K562 (cell line): Measurements from ENCODE around the gene KIF14. TPM values are rescaled to one million over a fixed set of nuclear protein-coding genes. Genes with fewer than 3 reads are reported as not detected.

ENCODE experiments used
- ATAC-seq: fragments of 200-7000 bp; cut with Tn5 transposase; 3 replicates; pipeline ENCODE4 v1.9.1; 2020; ENCODE audit warnings: moderate library complexity
- BruUV-seq: library from RNA; stranded (reverse); fragments of 400-500 nt; replicated peaks from 2 replicates; lab custom pipeline; 2021; lab: Mats Ljungman, UMichigan
- CTCF ChIA-PET: fragments of 300-600 bp; formaldehyde crosslinking; extraction: SDS; loops from one replicate; lab custom pipeline; 2021; ENCODE audit warnings: low intra/inter-chr PET ratio; lab: Yijun Ruan, JAX
- POLR2A ChIA-PET: fragments of 300-600, 350-650 bp; sonication (Branson Sonifier 250); formaldehyde crosslinking; extraction: SDS; loops from one replicate; lab custom pipeline; 2021; ENCODE audit warnings: antibody characterized with exemption, inconsistent platforms; lab: Yijun Ruan, JAX
- DNase-seq, 4 experiments: peaks; one replicate each; pipeline versions ENCODE4 v3.0.0 to v3.0.0-alpha.2; 2011 to 2018; ENCODE audit warnings: low spot score in 3 of 4, mixed read lengths in 3 of 4; ENCODE audit errors: extremely low read depth in 1 of 4
- FAIRE-seq: peaks from 2 replicates; lab custom pipeline; 2011; peaks lifted over from hg19 to GRCh38; lab: Jason Lieb, UNC
- H2AFZ ChIP-seq: 2 replicates; pipeline ENCODE4 v1.6.0; 2011; ENCODE audit warnings: low read depth, low read length, control low read depth, inconsistent platforms
- H3K27ac ChIP-seq: fragments of 200-600 bp; 3 replicates; pipeline ENCODE4 v1.8.0; 2011; ENCODE audit warnings: low read depth, mild to moderate bottlenecking, control low read depth, inconsistent platforms, low read length, moderate library complexity, mixed read lengths; ENCODE audit errors: extremely low read depth
- H3K27me3 ChIP-seq, 2 experiments: fragments of 300-600 bp in 1 of 2; 2 replicates in 1 of 2; 3 replicates in 1 of 2; pipeline versions ENCODE4 v1.6.0 to v1.8.0; 2011; ENCODE audit warnings: inconsistent platforms in 2 of 2, low read length in 2 of 2, mild to moderate bottlenecking in 1 of 2, mixed read lengths in 1 of 2, moderate library complexity in 1 of 2; ENCODE audit not compliant: control insufficient read depth in 2 of 2, insufficient read depth in 2 of 2
- H3K36me3 ChIP-seq: fragments of 300-600 bp; 3 replicates; pipeline ENCODE4 v1.8.0; 2011; ENCODE audit warnings: mild to moderate bottlenecking, low read length, inconsistent platforms; ENCODE audit not compliant: control insufficient read depth, insufficient read depth
- H3K4me1 ChIP-seq, 2 experiments: fragments of 200-600 bp in 1 of 2; replicated peaks in 1 of 2; 2 replicates in 1 of 2; 3 replicates in 1 of 2; pipeline versions ENCODE4 v1.5.1 to v1.8.0; 2011; ENCODE audit warnings: inconsistent platforms in 2 of 2, low read length in 2 of 2, mild to moderate bottlenecking in 1 of 2, mixed read lengths in 1 of 2, moderate library complexity in 1 of 2; ENCODE audit not compliant: control insufficient read depth in 2 of 2, insufficient read depth in 2 of 2
- H3K4me2 ChIP-seq: 2 replicates; pipeline ENCODE4 v1.6.1; 2011; ENCODE audit warnings: low read length, control low read depth, inconsistent platforms, mixed read lengths; ENCODE audit not compliant: insufficient read depth
- H3K4me3 ChIP-seq: fragments of 200-600 bp; sonication (generic), shearing (Covaris generic); 2 replicates; pipeline ENCODE4 v1.5.1; 2016; ENCODE audit warnings: control low read depth, inconsistent platforms
- H3K79me2 ChIP-seq: fragments of 200-600 bp; 3 replicates; pipeline ENCODE4 v1.8.0; 2011; ENCODE audit warnings: low read length, inconsistent platforms; ENCODE audit not compliant: control insufficient read depth, insufficient read depth
- H3K9ac ChIP-seq, 2 experiments: 2 replicates each; pipeline versions ENCODE4 v1.6.0 to v1.6.1; 2011; ENCODE audit warnings: low read depth in 2 of 2, low read length in 2 of 2, control low read depth in 1 of 2, inconsistent platforms in 1 of 2, mild to moderate bottlenecking in 1 of 2, mixed read lengths in 1 of 2; ENCODE audit not compliant: insufficient read depth in 1 of 2
- H3K9me1 ChIP-seq: one replicate; pipeline ENCODE4 v1.6.0; 2011; ENCODE audit warnings: inconsistent platforms, mild to moderate bottlenecking, low read length, moderate library complexity; ENCODE audit not compliant: control insufficient read depth, insufficient read depth
- H3K9me3 ChIP-seq: replicated peaks from 2 replicates; pipeline ENCODE4 v1.5.1; 2011; ENCODE audit warnings: low read depth, low read length, inconsistent platforms; ENCODE audit not compliant: control insufficient read depth, insufficient read depth
- H4K20me1 ChIP-seq: replicated peaks from 2 replicates; pipeline ENCODE4 v1.6.1; 2011; ENCODE audit warnings: low read length, inconsistent platforms, mixed read lengths; ENCODE audit not compliant: control insufficient read depth, insufficient read depth
- HINFP ChIP-seq: fragments of 450-650 bp; conservative IDR thresholded peaks from 2 replicates; pipeline ENCODE4 v1.6.1; 2016; ENCODE audit warnings: missing genetic modification characterization, low read depth, mild to moderate bottlenecking, control low read depth, missing compliant biosample characterization
- NEUROD1 ChIP-seq: fragments of 150-350 bp; IDR thresholded peaks from 2 replicates; pipeline ENCODE4 v1.6.1; 2014; ENCODE audit warnings: borderline replicate concordance, low read length, low read depth; ENCODE audit not compliant: partially characterized antibody
- RHOXF2B ChIP-seq: fragments of 250-450 bp; sonication (Bioruptor Pico); conservative IDR thresholded peaks from 2 replicates; pipeline ENCODE4 v1.5.1; 2021
- TBP ChIP-seq: optimal IDR thresholded peaks from 2 replicates; pipeline ENCODE3; 2011; ENCODE audit warnings: low read depth, low read length, improper control_type of control experiment
- WGBS: fragments of 100-300 bp; shearing (Covaris generic); methylation state at CpG from one replicate; pipeline ENCODE4 v1.1.6; 2016; ENCODE audit warnings: low coverage, mixed read lengths; ENCODE audit not compliant: insufficient coverage; ENCODE audit errors: missing lambda C conversion rate; 5-methylcytosine and 5-hydroxymethylcytosine counted together
- in situ Hi-C: fragments of 300-500 bp; cut with MboI; formaldehyde crosslinking; loops from 4 replicates; pipeline ENCODE4 v1.15.0; 2018; ENCODE audit warnings: inconsistent platforms, mixed read lengths
- intact Hi-C: fragments of 100-400 bp; cut with micrococcal nuclease; formaldehyde crosslinking; loops from 2 replicates; pipeline ENCODE4 v1.14.2; 2022
- polyA plus RNA-seq, 8 experiments: library from polyadenylated mRNA; depleted of rRNA in 4 of 8; stranded (reverse) in 5 of 8; unstranded in 3 of 8; fragments of >200 nt; fragmentation: Nextera tagmentation in 2 of 8; fragmentation: Illumina TruSeq in 1 of 8; extraction: Ambion mirVana in 2 of 8; extraction: Trizol in 1 of 8; gene quantifications; 2 replicates each; pipeline versions ENCODE4 v1.2.1 to v1.2.3, GENCODE V29; 2011 to 2014; ENCODE audit warnings: inconsistent platforms in 1 of 8, missing spikeins in 1 of 8
- total RNA-seq, 7 experiments: library from RNA; depleted of rRNA in 6 of 7; stranded (reverse); fragments of >200 nt in 6 of 7; fragmentation: Illumina TruSeq in 2 of 7; extraction: Trizol in 2 of 7; gene quantifications; 2 replicates each; pipeline versions ENCODE4 v1.2.1 to v1.2.3, GENCODE V29; 2011 to 2021; ENCODE audit warnings: low replicate concordance in 1 of 7
- TF ChIP-seq, protein P1 (sequence below): fragments of 450-650 bp; IDR thresholded peaks from 2 replicates; pipeline ENCODE4 v1.6.1; 2016; ENCODE audit warnings: mild to moderate bottlenecking, moderate library complexity

Gene KIF14
- total and polyA plus RNA-seq, 9 of the 15 experiments (the other 6 are each of a cell fraction or from before 2014, with no cell fraction given): 11.5 to 47.4 (median 29.0) TPM

DNA sequence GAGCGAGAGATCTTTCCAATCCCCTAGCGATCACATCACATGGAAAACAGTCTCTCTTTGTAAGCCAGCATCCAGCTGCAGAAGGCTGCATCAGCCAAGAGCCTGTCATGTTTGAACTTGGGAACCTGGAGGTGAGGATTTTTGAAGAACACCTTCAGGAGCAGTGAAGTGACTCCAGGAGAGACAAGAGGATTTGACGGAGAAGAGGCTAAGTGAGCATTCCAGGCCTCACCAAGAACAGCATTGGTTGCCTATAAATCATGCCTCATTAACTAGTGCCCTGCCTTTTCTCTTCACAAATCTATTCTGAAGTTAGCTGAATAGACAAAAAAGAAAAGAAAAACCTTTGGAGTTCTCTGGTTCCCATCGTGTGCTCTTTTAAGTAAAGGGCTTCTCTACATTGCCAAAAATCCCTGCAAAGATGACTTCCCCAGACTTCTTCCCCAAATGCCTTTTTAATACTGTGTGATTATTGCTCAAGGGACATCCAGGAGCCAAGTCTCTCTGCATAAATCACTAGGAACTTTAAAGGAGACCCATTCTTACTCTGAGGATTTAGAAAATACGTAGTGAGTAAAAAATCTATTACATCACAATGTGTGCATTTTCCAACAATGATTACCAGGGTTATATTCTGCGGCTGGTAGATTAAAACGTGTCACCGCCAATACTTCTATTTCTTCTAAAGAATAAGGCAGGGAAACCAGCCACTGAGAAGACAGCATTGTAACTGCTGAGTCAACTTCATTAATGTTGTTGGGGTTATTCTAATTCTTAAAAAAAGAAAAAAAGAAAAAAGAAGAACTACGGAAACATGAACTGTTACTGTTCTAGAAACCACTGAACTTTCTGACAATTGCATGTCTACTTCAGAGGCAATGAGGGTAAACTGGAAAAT is 95.2 kb downstream of the KIF14 start:
- intact Hi-C loops: no loop called here
- no peaks in the 10 kb centered on the region for H3K36me3 ChIP-seq
- no peaks in the 10 kb centered on the region for H3K9me1 ChIP-seq
- ATAC-seq (no peak), FAIRE-seq (no peak), DNase-seq (no peak)
- no peak overlapping the region for H3K27ac ChIP-seq
- under 1% methylated on average over 9 of the region's 9 CpGs for WGBS
- no TSS peak for BruUV-seq
- no peaks in the 10 kb centered on the region for H3K4me1 ChIP-seq
- no peaks in the 10 kb centered on the region for H4K20me1 ChIP-seq
- POLR2A ChIA-PET: no interaction called here
- peaks cover 30 to 61% of the 10 kb centered on the region in 2 experiments for H3K27me3 ChIP-seq
- H3K9me3 ChIP-seq: no peaks in the 10 kb centered on the region
- CTCF ChIA-PET: no interaction called here
- no peak overlapping the region for H3K4me2 ChIP-seq
- no peak overlapping the region for H2AFZ ChIP-seq
- no peaks in the 10 kb centered on the region for H3K79me2 ChIP-seq
- H3K4me3 ChIP-seq: no peak overlapping the region
- in situ Hi-C loops: no loop called here
- H3K9ac ChIP-seq: no peak overlapping the region
- TF ChIP-seq, protein P1, sequence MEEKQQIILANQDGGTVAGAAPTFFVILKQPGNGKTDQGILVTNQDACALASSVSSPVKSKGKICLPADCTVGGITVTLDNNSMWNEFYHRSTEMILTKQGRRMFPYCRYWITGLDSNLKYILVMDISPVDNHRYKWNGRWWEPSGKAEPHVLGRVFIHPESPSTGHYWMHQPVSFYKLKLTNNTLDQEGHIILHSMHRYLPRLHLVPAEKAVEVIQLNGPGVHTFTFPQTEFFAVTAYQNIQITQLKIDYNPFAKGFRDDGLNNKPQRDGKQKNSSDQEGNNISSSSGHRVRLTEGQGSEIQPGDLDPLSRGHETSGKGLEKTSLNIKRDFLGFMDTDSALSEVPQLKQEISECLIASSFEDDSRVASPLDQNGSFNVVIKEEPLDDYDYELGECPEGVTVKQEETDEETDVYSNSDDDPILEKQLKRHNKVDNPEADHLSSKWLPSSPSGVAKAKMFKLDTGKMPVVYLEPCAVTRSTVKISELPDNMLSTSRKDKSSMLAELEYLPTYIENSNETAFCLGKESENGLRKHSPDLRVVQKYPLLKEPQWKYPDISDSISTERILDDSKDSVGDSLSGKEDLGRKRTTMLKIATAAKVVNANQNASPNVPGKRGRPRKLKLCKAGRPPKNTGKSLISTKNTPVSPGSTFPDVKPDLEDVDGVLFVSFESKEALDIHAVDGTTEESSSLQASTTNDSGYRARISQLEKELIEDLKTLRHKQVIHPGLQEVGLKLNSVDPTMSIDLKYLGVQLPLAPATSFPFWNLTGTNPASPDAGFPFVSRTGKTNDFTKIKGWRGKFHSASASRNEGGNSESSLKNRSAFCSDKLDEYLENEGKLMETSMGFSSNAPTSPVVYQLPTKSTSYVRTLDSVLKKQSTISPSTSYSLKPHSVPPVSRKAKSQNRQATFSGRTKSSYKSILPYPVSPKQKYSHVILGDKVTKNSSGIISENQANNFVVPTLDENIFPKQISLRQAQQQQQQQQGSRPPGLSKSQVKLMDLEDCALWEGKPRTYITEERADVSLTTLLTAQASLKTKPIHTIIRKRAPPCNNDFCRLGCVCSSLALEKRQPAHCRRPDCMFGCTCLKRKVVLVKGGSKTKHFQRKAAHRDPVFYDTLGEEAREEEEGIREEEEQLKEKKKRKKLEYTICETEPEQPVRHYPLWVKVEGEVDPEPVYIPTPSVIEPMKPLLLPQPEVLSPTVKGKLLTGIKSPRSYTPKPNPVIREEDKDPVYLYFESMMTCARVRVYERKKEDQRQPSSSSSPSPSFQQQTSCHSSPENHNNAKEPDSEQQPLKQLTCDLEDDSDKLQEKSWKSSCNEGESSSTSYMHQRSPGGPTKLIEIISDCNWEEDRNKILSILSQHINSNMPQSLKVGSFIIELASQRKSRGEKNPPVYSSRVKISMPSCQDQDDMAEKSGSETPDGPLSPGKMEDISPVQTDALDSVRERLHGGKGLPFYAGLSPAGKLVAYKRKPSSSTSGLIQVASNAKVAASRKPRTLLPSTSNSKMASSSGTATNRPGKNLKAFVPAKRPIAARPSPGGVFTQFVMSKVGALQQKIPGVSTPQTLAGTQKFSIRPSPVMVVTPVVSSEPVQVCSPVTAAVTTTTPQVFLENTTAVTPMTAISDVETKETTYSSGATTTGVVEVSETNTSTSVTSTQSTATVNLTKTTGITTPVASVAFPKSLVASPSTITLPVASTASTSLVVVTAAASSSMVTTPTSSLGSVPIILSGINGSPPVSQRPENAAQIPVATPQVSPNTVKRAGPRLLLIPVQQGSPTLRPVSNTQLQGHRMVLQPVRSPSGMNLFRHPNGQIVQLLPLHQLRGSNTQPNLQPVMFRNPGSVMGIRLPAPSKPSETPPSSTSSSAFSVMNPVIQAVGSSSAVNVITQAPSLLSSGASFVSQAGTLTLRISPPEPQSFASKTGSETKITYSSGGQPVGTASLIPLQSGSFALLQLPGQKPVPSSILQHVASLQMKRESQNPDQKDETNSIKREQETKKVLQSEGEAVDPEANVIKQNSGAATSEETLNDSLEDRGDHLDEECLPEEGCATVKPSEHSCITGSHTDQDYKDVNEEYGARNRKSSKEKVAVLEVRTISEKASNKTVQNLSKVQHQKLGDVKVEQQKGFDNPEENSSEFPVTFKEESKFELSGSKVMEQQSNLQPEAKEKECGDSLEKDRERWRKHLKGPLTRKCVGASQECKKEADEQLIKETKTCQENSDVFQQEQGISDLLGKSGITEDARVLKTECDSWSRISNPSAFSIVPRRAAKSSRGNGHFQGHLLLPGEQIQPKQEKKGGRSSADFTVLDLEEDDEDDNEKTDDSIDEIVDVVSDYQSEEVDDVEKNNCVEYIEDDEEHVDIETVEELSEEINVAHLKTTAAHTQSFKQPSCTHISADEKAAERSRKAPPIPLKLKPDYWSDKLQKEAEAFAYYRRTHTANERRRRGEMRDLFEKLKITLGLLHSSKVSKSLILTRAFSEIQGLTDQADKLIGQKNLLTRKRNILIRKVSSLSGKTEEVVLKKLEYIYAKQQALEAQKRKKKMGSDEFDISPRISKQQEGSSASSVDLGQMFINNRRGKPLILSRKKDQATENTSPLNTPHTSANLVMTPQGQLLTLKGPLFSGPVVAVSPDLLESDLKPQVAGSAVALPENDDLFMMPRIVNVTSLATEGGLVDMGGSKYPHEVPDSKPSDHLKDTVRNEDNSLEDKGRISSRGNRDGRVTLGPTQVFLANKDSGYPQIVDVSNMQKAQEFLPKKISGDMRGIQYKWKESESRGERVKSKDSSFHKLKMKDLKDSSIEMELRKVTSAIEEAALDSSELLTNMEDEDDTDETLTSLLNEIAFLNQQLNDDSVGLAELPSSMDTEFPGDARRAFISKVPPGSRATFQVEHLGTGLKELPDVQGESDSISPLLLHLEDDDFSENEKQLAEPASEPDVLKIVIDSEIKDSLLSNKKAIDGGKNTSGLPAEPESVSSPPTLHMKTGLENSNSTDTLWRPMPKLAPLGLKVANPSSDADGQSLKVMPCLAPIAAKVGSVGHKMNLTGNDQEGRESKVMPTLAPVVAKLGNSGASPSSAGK: no peak
- TF ChIP-seq NEUROD1 (no peak), RHOXF2B (CRISPR knock-in tag) (no peak), HINFP (no peak), TBP (no peak)
